ENCODE measurements around the gene EEIG1.

The EEIG1 gene

GRCh38 chr9:127955294-127956015 is 25.3 kb downstream of the EEIG1 start (continued):
- peak; percentile 96 for TF ChIP-seq PRDM1 (tag by site-specific recombination; IDR thresholded peaks at IDR 0.05)
- TF ChIP-seq KLF1 (tag by site-specific recombination; IDR thresholded peaks at IDR 0.05) = peak; percentile 86
- no peak for TF ChIP-seq ZNF433 (tag by site-specific recombination; IDR thresholded peaks at IDR 0.05; ENCODE audit: low read depth)
- peak; percentile 79 for TF ChIP-seq KLF8 (tag by site-specific recombination; IDR thresholded peaks at IDR 0.05)
- TF ChIP-seq ZNF510 (tag by site-specific recombination; IDR thresholded peaks at IDR 0.05; ENCODE audit: insufficient replicate concordance) = no peak
- peak; percentile 67; the same call in 1 of the 2 replicates for TF ChIP-seq HIC1 (tag by site-specific recombination; IDR thresholded peaks at IDR 0.05)
- peak; percentile 54; the same call in 1 of the 2 replicates for TF ChIP-seq GLIS1 (tag by site-specific recombination; IDR thresholded peaks at IDR 0.05)
- no peak for TF ChIP-seq PRDM2 (tag by site-specific recombination; IDR thresholded peaks at IDR 0.05; ENCODE audit: borderline replicate concordance)
- TF ChIP-seq ZNF580 (tag by site-specific recombination; IDR thresholded peaks at IDR 0.05) = no peak
- TF ChIP-seq ZNF530 (tag by site-specific recombination; IDR thresholded peaks at IDR 0.05; ENCODE audit: low read depth) = no peak
- TF ChIP-seq ZNF394 (tag by site-specific recombination; IDR thresholded peaks at IDR 0.05; ENCODE audit: borderline replicate concordance) = peak; percentile 50; the same call in 1 of the 2 replicates
- peak; percentile 97 for TF ChIP-seq ZNF10 (tag by site-specific recombination; IDR thresholded peaks at IDR 0.05)
- no peak for TF ChIP-seq KLF16 (tag by site-specific recombination; IDR thresholded peaks at IDR 0.05)
- peak; percentile 43; the same call in 1 of the 2 replicates for TF ChIP-seq ZBTB17 (tag by site-specific recombination; IDR thresholded peaks at IDR 0.05)
- TF ChIP-seq SP7 (tag by site-specific recombination; IDR thresholded peaks at IDR 0.05) = peak; percentile 71; the same call in 1 of the 2 replicates
- 0 out of 2 replicates have a peak, but pooled peaks have one; percentile 53 for TF ChIP-seq ZNF366 (tag by site-specific recombination; conservative IDR thresholded peaks at IDR 0.05)
- TF ChIP-seq ZNF600 (tag by site-specific recombination; IDR thresholded peaks at IDR 0.05) = peak; percentile 40
- peak; percentile 46; the same call in 1 of the 2 replicates for TF ChIP-seq BCL11A (tag by site-specific recombination; IDR thresholded peaks at IDR 0.05; ENCODE audit: low read depth)
- TF ChIP-seq SETDB1 (IDR thresholded peaks at IDR 0.05; ENCODE audit: insufficient read length, low read length) = no peak
- TF ChIP-seq ZEB2 (tag by site-specific recombination; IDR thresholded peaks at IDR 0.05) = peak; percentile 50; the same call in 1 of the 2 replicates
- no peak for TF ChIP-seq ZNF785 (tag by site-specific recombination; IDR thresholded peaks at IDR 0.05)
- peak; percentile 45; the same call in 1 of the 2 replicates for TF ChIP-seq ZNF629 (tag by site-specific recombination; IDR thresholded peaks at IDR 0.05)
- peak; percentile 74 for TF ChIP-seq KLF17 (tag by site-specific recombination; IDR thresholded peaks at IDR 0.05)
- peak; percentile 55 for TF ChIP-seq ZBTB20 (tag by site-specific recombination; IDR thresholded peaks at IDR 0.05)
- TF ChIP-seq ZNF426 (tag by site-specific recombination; IDR thresholded peaks at IDR 0.05) = no peak
- TF ChIP-seq ZNF449 (tag by site-specific recombination; IDR thresholded peaks at IDR 0.05) = no peak
- TF ChIP-seq ZNF560 (tag by site-specific recombination; IDR thresholded peaks at IDR 0.05; ENCODE audit: borderline replicate concordance) = no peak

Data from HEK293 (cell line).